Retinal pigment epithelial cell (primary cell): ENCODE measurements around the gene SCAF4.
A peak's percentile ranks its signal among the peaks of the same experiment; 100 is the strongest.
"Not testable (repeated sequence)": the region's sequence is repeated elsewhere in the genome, so short reads cannot be mapped to it uniquely, and the experiment has no call there.

Experiments
- DNase-seq: peaks from one replicate; pipeline ENCODE4 v3.0.0-alpha.2; 2010; ENCODE audit warnings: low read depth
- H3K4me3 ChIP-seq: 2 replicates; pipeline ENCODE4 v1.5.1; 2011; ENCODE audit warnings: mild to moderate bottlenecking, low read length, control low read depth, moderate library complexity
- TF ChIP-seq, protein P1 (sequence below): conservative IDR thresholded peaks from 2 replicates; pipeline ENCODE4 v1.5.1; 2011; ENCODE audit warnings: low read depth, low read length, control low read depth, inconsistent platforms

SCAF4 gene

DNA sequence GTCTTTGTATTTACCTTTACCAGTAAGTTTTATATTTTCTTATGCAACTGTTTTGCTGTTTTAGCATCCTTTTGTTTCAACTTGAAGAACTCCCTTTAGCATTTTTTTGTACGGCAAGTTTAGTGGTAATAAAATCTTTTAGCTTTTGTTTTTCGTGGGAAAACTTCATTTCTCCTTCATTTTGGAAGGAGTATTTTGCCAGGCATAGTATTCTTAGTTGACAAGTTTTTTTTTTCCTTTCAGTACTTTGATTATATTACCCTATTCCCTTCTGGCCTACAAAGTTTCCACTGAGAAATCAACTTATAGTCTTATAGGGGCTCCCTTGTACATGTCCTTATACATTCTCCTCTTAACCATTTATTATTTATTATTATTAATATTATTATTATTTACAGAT, 95.0 kb downstream of the SCAF4 start:
- no peak for DNase-seq
- no peak overlapping the region for H3K4me3 ChIP-seq
- TF ChIP-seq, protein P1, sequence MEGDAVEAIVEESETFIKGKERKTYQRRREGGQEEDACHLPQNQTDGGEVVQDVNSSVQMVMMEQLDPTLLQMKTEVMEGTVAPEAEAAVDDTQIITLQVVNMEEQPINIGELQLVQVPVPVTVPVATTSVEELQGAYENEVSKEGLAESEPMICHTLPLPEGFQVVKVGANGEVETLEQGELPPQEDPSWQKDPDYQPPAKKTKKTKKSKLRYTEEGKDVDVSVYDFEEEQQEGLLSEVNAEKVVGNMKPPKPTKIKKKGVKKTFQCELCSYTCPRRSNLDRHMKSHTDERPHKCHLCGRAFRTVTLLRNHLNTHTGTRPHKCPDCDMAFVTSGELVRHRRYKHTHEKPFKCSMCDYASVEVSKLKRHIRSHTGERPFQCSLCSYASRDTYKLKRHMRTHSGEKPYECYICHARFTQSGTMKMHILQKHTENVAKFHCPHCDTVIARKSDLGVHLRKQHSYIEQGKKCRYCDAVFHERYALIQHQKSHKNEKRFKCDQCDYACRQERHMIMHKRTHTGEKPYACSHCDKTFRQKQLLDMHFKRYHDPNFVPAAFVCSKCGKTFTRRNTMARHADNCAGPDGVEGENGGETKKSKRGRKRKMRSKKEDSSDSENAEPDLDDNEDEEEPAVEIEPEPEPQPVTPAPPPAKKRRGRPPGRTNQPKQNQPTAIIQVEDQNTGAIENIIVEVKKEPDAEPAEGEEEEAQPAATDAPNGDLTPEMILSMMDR: no peak

GRCh38 chr21:31634993-31635392, 96.9 kb downstream of the SCAF4 start:
- no peak overlapping the region for H3K4me3 ChIP-seq
- TF ChIP-seq, protein P1: no peak
- DNase-seq: no peak

DNA sequence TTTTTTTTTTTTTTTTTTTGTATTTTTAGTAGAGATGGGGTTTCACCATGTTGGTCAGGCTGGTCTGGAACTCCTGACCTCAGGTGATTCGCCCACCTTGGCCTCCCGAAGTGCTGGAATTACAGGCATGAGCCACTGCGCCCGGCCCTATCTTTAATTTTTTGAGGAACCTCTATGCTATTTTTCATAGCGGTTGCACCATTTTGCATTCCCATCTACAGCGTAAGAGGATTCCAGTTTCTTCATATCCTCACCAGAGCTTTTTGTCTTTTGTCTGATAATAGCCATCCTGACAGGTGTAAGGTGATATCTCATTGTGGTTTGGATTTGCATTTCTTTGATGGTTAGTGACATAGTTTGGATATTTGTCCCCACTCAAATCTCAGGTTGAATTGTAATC, 100.0 kb downstream of the SCAF4 start:
- not testable (repeated sequence) for H3K4me3 ChIP-seq, DNase-seq

DNA sequence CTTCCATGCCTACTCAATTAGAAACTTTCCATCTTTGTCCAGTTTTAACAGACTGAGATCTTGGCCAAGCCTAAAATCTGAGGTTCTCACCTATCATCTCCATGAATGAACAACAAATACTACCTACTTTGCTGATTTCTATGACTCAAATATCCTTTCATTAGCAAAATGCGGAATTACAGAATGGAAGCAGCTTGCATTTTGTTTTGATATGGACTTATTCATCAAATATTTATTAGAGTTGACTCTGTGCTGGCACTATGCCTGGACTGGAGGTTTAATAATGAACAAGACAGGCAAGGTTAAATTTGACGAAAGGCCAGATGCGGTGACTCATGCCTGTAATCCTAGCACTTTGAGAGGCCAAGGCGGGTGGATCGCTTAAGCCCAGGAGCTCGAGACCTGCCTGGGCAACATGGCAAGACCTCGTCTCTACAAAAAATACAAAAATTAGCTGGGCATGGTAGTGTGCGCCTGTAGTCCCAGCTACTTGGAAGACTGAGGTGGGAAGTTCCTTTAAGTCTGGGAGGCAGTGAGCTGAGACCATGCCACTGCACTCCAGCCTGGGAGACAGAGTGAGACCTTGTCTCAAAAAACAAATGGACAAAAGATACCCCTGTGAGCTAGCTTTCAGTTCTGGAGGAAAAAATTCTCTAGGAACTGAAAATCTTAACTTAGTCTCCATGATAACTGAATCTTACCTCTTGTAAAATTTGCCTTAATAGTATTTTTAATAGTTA, 101.8 kb downstream of the SCAF4 start:
- peak; percentile 99 for DNase-seq
- H3K4me3 ChIP-seq: no peak overlapping the region
- TF ChIP-seq, protein P1: no peak

DNA sequence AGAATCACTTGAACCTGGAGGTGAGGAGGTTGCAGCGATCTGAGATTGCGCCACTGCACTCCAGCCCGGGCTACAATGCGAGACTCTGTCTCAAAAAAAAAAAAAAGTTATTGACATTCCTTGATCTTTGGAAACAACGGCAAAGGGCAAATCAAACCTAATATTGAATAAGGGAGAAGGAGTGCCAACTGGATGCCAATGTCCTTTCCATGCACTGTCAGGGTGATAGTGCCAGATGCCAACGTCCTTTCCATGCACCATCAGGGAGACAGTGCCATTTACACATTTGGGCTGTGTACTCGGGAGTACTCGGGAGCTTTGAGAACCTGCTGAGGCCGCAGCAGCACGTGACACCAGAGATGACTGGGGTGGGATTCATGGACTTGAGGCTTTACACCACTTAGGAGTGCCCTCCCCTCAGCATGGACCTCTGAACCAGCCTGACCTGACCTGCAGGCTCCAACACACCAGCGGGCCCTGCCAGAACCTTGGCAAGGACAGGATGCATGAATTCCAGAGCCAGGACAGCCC, 106.9 kb downstream of the SCAF4 start:
- H3K4me3 ChIP-seq: no peak overlapping the region
- TF ChIP-seq, protein P1: no peak
- no peak for DNase-seq

DNA sequence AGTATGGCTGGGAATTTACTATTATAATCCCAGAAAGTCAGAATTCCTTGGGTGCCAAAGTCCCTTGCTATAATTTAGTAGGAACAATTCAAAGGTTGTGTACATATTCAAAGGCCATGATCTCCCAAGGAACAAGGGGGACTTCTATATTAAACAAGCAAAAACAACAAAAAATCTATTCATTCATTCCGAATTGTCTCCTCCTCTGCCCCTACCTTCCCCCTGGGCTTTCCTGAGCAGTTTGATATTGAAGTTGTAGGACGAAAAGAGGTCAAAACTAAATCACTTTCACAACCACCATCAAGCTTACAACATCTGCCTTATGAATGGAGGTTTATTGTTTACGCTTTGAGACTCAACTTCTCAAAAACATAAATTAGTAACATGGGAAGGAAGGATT, 107.7 kb downstream of the SCAF4 start:
- TF ChIP-seq, protein P1: no peak
- DNase-seq: no peak
- H3K4me3 ChIP-seq: no peak overlapping the region

- TF ChIP-seq, protein P1: peak; percentile 54
- H3K4me3 ChIP-seq: no peak overlapping the region
- DNase-seq: peak; percentile 12
These were observed 108.3 kb downstream of the SCAF4 start for GRCh38 chr21:31623664-31624063.

- no peak for DNase-seq
- no peak overlapping the region for H3K4me3 ChIP-seq
- TF ChIP-seq, protein P1: no peak
These were observed 109.5 kb downstream of the SCAF4 start for GRCh38 chr21:31622397-31622796.
